Esophagus squamous epithelium (tissue), 4 donors: ENCODE data around the gene SLC43A2.

ENCODE experiments used
- POLR2A ChIP-seq, 4 donors: fragments of 450-650 bp; IDR thresholded peaks; one replicate each; pipeline ENCODE4 v1.6.1; 2017; ENCODE audit warnings: antibody characterized with exemption in 4 of 4, mild to moderate bottlenecking in 4 of 4, moderate library complexity in 3 of 4
- TF ChIP-seq, protein P1 (sequence below), 6 experiments: fragments of 450-650 bp in 4 of 6; fragments of 200-600 bp in 2 of 6; sonication (generic) in 2 of 6; IDR thresholded peaks; one replicate each; pipeline ENCODE4 v1.5.1; 2016 to 2019; ENCODE audit warnings: antibody characterized with exemption in 6 of 6, mild to moderate bottlenecking in 4 of 6, moderate library complexity in 4 of 6

DNA sequence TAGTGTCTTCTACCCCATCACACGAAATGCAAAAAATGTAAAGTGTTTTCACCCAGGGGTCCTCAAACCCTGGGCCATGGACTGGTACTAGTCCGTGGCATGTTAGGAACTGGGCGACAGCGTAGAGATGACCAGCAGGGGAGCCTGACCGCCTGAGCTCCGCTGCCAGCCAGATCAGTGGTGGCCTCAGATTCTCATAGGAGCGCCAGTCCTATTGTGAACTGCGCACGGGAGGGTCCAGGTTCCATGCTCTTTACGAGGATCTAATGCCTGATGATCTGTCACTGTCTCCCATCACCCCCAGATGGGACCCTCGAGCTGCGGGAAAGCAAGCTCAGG, 12.4 kb upstream of the SLC43A2 start:
- TF ChIP-seq, protein P1, sequence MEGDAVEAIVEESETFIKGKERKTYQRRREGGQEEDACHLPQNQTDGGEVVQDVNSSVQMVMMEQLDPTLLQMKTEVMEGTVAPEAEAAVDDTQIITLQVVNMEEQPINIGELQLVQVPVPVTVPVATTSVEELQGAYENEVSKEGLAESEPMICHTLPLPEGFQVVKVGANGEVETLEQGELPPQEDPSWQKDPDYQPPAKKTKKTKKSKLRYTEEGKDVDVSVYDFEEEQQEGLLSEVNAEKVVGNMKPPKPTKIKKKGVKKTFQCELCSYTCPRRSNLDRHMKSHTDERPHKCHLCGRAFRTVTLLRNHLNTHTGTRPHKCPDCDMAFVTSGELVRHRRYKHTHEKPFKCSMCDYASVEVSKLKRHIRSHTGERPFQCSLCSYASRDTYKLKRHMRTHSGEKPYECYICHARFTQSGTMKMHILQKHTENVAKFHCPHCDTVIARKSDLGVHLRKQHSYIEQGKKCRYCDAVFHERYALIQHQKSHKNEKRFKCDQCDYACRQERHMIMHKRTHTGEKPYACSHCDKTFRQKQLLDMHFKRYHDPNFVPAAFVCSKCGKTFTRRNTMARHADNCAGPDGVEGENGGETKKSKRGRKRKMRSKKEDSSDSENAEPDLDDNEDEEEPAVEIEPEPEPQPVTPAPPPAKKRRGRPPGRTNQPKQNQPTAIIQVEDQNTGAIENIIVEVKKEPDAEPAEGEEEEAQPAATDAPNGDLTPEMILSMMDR (IDR thresholded peaks at IDR 0.05) = no peak
- no peak for TF ChIP-seq POLR2A (IDR thresholded peaks at IDR 0.05)
